Measurements from ENCODE around the gene CTTNBP2. TPM values are rescaled to one million over a fixed set of nuclear protein-coding genes. Genes with fewer than 3 reads are reported as not detected.

The CTTNBP2 gene
- polyA plus RNA-seq, 2 of the 4 experiments (the other 2 are of a cell fraction) = 0.18 to 0.25 TPM

DNA sequence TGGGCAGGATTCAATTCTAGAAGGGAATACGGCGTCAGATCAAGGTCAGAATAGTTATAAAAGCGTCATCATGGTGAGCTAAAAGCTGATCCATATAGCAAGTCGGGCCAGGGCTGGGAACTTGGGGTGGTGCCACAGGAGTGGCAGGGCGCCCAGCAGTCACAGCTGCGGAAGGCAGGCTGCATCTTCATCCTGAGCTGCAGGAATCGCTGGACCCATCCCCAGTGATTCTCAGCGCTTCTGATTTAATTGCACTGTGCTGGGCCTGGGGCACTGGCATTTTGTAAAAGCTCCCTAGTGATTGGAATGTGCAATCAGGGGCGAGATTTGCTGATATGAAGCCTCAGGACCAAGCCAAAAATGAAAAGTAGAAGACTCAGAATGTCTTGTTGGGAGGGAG, 135.3 kb downstream of the CTTNBP2 start:
- Histone ChIP-seq H3K4me3 (no peak overlapping the region), H3K4me2 (no peak overlapping the region), H3K27ac (no peak overlapping the region), H3K4me1 (no peaks in the 10 kb centered on the region), H3K9me3 (no peaks in the 10 kb centered on the region)
- FAIRE-seq (no peak), DNase-seq (ENCODE audit: low read depth in 1 of 2, low spot score in 1 of 2) (no peak), ATAC-seq (no peak)
- CTCF ChIA-PET = interaction anchor here (0.9 to 1.8 kb wide), 2 partner anchors 9 to 12 kb away, joined by 4 read pairs; no protein-coding TSS in a partner anchor
- POLR2A ChIA-PET = no interaction called here
- TF ChIP-seq RNF2 (IDR thresholded peaks at IDR 0.05; ENCODE audit: borderline replicate concordance, low read depth) (no peak), JUNB (IDR thresholded peaks at IDR 0.05) (no peak)
- WGBS (ENCODE audit: missing lambda C conversion rate) = 64% methylated on average over 9 of the region's 9 CpGs

DNA sequence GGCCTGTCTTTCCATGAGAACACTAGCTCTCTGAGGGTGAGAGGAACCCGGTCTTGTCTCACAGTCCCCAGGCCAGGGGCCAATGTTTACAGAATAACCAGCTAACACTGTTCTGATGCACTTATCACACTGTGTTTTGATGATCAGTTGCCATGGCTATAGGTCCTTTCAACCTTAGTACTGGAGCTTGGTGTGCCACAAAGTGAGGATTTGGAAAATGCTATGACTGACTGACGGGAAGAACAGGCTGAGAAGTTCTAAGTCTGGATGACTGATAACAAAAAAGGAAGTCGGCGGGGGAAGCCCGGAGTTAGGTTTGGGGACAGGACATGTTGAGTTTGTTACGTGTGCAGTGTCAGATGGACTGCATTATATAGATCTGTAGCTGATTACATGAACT, 141.8 kb downstream of the CTTNBP2 start:
- Histone ChIP-seq H3K27ac (no peak overlapping the region), H3K4me1 (no peaks in the 10 kb centered on the region), H3K4me3 (no peak overlapping the region), H3K9me3 (no peaks in the 10 kb centered on the region), H3K4me2 (no peak overlapping the region)
- ChIA-PET CTCF (interaction anchor here (0.7 to 1.0 kb wide), 2 partner anchors 9 to 119 kb away, joined by 3 to 4 read pairs; no protein-coding TSS in a partner anchor), POLR2A (no interaction called here)
- 68% methylated on average over 6 of the region's 6 CpGs for WGBS (ENCODE audit: missing lambda C conversion rate)
- ATAC-seq (peak; percentile 35 to 50; a peak in 1 of 6 replicates), FAIRE-seq (no peak), DNase-seq (ENCODE audit: low read depth in 1 of 2, low spot score in 1 of 2) (peak in 1 of 2 experiments; percentile 17)
- TF ChIP-seq MYC (IDR thresholded peaks at IDR 0.05; ENCODE audit: borderline replicate concordance, low read length) (no peak), SMC3 (IDR thresholded peaks at IDR 0.05) (no peak), CEBPB (IDR thresholded peaks at IDR 0.05) (no peak), ZSCAN20 (CRISPR knock-in tag; IDR thresholded peaks at IDR 0.05) (no peak), HOXB13 (CRISPR knock-in tag; IDR thresholded peaks at IDR 0.05; ENCODE audit: low read depth) (no peak), FOXS1 (CRISPR knock-in tag; IDR thresholded peaks at IDR 0.05) (no peak), KDM5A (IDR thresholded peaks at IDR 0.05) (no peak)
- TF ChIP-seq, protein P1, sequence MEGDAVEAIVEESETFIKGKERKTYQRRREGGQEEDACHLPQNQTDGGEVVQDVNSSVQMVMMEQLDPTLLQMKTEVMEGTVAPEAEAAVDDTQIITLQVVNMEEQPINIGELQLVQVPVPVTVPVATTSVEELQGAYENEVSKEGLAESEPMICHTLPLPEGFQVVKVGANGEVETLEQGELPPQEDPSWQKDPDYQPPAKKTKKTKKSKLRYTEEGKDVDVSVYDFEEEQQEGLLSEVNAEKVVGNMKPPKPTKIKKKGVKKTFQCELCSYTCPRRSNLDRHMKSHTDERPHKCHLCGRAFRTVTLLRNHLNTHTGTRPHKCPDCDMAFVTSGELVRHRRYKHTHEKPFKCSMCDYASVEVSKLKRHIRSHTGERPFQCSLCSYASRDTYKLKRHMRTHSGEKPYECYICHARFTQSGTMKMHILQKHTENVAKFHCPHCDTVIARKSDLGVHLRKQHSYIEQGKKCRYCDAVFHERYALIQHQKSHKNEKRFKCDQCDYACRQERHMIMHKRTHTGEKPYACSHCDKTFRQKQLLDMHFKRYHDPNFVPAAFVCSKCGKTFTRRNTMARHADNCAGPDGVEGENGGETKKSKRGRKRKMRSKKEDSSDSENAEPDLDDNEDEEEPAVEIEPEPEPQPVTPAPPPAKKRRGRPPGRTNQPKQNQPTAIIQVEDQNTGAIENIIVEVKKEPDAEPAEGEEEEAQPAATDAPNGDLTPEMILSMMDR (IDR thresholded peaks at IDR 0.05) = no peak
- TF ChIP-seq, protein P2, sequence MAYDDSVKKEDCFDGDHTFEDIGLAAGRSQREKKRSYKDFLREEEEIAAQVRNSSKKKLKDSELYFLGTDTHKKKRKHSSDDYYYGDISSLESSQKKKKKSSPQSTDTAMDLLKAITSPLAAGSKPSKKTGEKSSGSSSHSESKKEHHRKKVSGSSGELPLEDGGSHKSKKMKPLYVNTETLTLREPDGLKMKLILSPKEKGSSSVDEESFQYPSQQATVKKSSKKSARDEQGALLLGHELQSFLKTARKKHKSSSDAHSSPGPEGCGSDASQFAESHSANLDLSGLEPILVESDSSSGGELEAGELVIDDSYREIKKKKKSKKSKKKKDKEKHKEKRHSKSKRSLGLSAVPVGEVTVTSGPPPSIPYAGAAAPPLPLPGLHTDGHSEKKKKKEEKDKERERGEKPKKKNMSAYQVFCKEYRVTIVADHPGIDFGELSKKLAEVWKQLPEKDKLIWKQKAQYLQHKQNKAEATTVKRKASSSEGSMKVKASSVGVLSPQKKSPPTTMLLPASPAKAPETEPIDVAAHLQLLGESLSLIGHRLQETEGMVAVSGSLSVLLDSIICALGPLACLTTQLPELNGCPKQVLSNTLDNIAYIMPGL (CRISPR knock-in tag; IDR thresholded peaks at IDR 0.05; ENCODE audit: borderline replicate concordance) = no peak

DNA sequence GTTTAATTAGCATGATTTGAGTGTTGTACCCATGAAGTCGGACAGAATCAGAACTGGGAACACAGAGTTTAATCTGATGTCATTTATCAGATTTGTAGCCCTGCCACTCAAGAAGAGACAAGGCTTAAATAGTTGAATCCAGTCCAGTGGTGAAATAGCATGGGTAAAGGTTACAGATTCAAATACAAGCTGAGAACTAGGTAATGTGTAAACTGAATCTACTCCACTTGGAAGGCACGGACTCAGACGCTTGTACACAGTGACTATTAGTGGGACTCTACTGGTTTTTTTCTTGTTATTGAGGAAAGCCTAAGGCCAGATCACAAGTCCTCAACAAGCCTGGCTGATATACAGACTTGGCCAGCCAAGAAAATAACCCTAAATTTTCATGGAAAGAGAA, 142.9 kb downstream of the CTTNBP2 start:
- Histone ChIP-seq H3K9me3 (no peaks in the 10 kb centered on the region), H3K4me3 (no peak overlapping the region), H3K27ac (no peak overlapping the region), H3K4me1 (no peaks in the 10 kb centered on the region), H3K4me2 (no peak overlapping the region)
- TF ChIP-seq CEBPB (IDR thresholded peaks at IDR 0.05) (no peak), RARB (CRISPR knock-in tag; IDR thresholded peaks at IDR 0.05) (no peak), HOXB5 (CRISPR knock-in tag; IDR thresholded peaks at IDR 0.05) (no peak), ZC3H11A (IDR thresholded peaks at IDR 0.05) (no peak), POLR2A (IDR thresholded peaks at IDR 0.05; ENCODE audit: low read length) (no peak), NR3C1 (IDR thresholded peaks at IDR 0.05) (no peak), TP53 (CRISPR knock-in tag; IDR thresholded peaks at IDR 0.05) (no peak), RFX5 (IDR thresholded peaks at IDR 0.05) (no peak), EP300 (IDR thresholded peaks at IDR 0.05) (no peak), KDM1A (IDR thresholded peaks at IDR 0.05; ENCODE audit: low read depth) (no peak)
- TF ChIP-seq, protein P3, sequence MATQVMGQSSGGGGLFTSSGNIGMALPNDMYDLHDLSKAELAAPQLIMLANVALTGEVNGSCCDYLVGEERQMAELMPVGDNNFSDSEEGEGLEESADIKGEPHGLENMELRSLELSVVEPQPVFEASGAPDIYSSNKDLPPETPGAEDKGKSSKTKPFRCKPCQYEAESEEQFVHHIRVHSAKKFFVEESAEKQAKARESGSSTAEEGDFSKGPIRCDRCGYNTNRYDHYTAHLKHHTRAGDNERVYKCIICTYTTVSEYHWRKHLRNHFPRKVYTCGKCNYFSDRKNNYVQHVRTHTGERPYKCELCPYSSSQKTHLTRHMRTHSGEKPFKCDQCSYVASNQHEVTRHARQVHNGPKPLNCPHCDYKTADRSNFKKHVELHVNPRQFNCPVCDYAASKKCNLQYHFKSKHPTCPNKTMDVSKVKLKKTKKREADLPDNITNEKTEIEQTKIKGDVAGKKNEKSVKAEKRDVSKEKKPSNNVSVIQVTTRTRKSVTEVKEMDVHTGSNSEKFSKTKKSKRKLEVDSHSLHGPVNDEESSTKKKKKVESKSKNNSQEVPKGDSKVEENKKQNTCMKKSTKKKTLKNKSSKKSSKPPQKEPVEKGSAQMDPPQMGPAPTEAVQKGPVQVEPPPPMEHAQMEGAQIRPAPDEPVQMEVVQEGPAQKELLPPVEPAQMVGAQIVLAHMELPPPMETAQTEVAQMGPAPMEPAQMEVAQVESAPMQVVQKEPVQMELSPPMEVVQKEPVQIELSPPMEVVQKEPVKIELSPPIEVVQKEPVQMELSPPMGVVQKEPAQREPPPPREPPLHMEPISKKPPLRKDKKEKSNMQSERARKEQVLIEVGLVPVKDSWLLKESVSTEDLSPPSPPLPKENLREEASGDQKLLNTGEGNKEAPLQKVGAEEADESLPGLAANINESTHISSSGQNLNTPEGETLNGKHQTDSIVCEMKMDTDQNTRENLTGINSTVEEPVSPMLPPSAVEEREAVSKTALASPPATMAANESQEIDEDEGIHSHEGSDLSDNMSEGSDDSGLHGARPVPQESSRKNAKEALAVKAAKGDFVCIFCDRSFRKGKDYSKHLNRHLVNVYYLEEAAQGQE (IDR thresholded peaks at IDR 0.05) = no peak
- TF ChIP-seq, protein P4, sequence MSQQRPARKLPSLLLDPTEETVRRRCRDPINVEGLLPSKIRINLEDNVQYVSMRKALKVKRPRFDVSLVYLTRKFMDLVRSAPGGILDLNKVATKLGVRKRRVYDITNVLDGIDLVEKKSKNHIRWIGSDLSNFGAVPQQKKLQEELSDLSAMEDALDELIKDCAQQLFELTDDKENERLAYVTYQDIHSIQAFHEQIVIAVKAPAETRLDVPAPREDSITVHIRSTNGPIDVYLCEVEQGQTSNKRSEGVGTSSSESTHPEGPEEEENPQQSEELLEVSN (IDR thresholded peaks at IDR 0.05; ENCODE audit: borderline replicate concordance, low read depth) = no peak
- 62% methylated on average over 3 of the region's 3 CpGs for WGBS (ENCODE audit: missing lambda C conversion rate)
- ChIA-PET POLR2A (no interaction called here), CTCF (no interaction called here)
- no peak for ATAC-seq
- no peak for DNase-seq (ENCODE audit: low read depth in 1 of 2, low spot score in 1 of 2)
- FAIRE-seq = no peak

All from A549 (cell line).